HG02610 (cell line): ENCODE results near the gene GALNTL6.

Experiments used
- ATAC-seq: cut with Tn5 transposase; IDR thresholded peaks from one replicate; pipeline ENCODE4 v1.9.1; 2021; ENCODE audit warnings: mild to moderate bottlenecking, moderate library complexity; ENCODE audit not compliant: unreplicated experiment

The GALNTL6 gene

GRCh38 chr4:172173206-172173605 is 360.0 kb downstream of the GALNTL6 start:
- no peak for ATAC-seq

GRCh38 chr4:172177382-172177781 is 364.2 kb downstream of the GALNTL6 start:
- no peak for ATAC-seq

- no peak for ATAC-seq
Measured at GRCh38 chr4:172188248-172188988, 375.2 kb downstream of the GALNTL6 start.

GRCh38 chr4:172202480-172203076 is 389.4 kb downstream of the GALNTL6 start:
- no peak for ATAC-seq

GRCh38 chr4:172207258-172207657 is 394.1 kb downstream of the GALNTL6 start:
- no peak for ATAC-seq

GRCh38 chr4:172207886-172208285 is 394.7 kb downstream of the GALNTL6 start:
- ATAC-seq, result no peak

GRCh38 chr4:172220679-172221078 is 407.5 kb downstream of the GALNTL6 start:
- ATAC-seq, result no peak

- ATAC-seq, result no peak
Measured at GRCh38 chr4:172225457-172225856, 412.3 kb downstream of the GALNTL6 start.

GRCh38 chr4:172232966-172233365 is 419.8 kb downstream of the GALNTL6 start:
- ATAC-seq, result no peak

- no peak for ATAC-seq
Measured at GRCh38 chr4:172243551-172243950, 430.3 kb downstream of the GALNTL6 start.

GRCh38 chr4:172245516-172245915 is 432.3 kb downstream of the GALNTL6 start:
- ATAC-seq, result no peak

- ATAC-seq, result no peak
Measured at GRCh38 chr4:172253409-172253808, 440.2 kb downstream of the GALNTL6 start.

- ATAC-seq, result no peak
Measured at GRCh38 chr4:172256820-172257219, 443.6 kb downstream of the GALNTL6 start.

- ATAC-seq, result no peak
Measured at GRCh38 chr4:172270397-172270796, 457.2 kb downstream of the GALNTL6 start.

- no peak for ATAC-seq
Measured at GRCh38 chr4:172287117-172287516, 473.9 kb downstream of the GALNTL6 start.

GRCh38 chr4:172305698-172306097 is 492.5 kb downstream of the GALNTL6 start:
- no peak for ATAC-seq

- ATAC-seq, result no peak
Measured at GRCh38 chr4:172308078-172308477, 494.9 kb downstream of the GALNTL6 start.

- ATAC-seq, result no peak
Measured at GRCh38 chr4:172311682-172312081, 498.5 kb downstream of the GALNTL6 start.

GRCh38 chr4:172323288-172323687 is 510.1 kb downstream of the GALNTL6 start:
- ATAC-seq, result no peak

- ATAC-seq, result no peak
Measured at GRCh38 chr4:172344308-172344938, 531.2 kb downstream of the GALNTL6 start.

GRCh38 chr4:172348426-172348825 is 535.2 kb downstream of the GALNTL6 start:
- ATAC-seq, result no peak

- no peak for ATAC-seq
Measured at GRCh38 chr4:172352356-172352755, 539.2 kb downstream of the GALNTL6 start.
